Hepatocyte (in vitro differentiated cells): ENCODE data around the gene PLPP4.

Source experiments
- EZH2 ChIP-seq: fragments of 200-600 bp; sonication (generic); IDR thresholded peaks from 2 replicates; pipeline ENCODE4 v1.6.1; 2016; ENCODE audit warnings: antibody characterized with exemption, mild to moderate bottlenecking, borderline replicate concordance
- TF ChIP-seq, protein P1 (sequence below): fragments of 200-600 bp; sonication (generic); IDR thresholded peaks from 2 replicates; pipeline ENCODE4 v1.5.1; 2016; ENCODE audit warnings: antibody characterized with exemption, mild to moderate bottlenecking; ENCODE audit not compliant: poor library complexity

DNA sequence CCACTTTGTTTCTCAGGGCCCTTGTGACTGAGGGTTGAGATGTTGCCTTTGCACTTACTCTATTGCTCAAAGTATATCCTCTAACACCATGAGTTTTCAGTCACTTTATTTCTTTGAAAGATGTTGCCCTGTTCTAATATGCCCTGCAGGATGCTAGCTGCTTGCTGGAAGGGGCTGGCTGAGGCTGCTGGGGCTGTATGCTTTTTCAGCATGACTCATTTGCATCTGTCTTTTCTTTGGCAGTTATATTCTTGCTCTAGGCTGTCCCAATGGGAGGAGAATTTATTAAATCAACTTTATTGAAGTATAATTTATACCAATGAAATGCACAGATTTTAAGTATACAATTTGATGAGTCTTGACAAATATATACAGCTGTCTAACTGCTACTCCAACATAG is 157.7 kb downstream of the PLPP4 start:
- TF ChIP-seq, protein P1, sequence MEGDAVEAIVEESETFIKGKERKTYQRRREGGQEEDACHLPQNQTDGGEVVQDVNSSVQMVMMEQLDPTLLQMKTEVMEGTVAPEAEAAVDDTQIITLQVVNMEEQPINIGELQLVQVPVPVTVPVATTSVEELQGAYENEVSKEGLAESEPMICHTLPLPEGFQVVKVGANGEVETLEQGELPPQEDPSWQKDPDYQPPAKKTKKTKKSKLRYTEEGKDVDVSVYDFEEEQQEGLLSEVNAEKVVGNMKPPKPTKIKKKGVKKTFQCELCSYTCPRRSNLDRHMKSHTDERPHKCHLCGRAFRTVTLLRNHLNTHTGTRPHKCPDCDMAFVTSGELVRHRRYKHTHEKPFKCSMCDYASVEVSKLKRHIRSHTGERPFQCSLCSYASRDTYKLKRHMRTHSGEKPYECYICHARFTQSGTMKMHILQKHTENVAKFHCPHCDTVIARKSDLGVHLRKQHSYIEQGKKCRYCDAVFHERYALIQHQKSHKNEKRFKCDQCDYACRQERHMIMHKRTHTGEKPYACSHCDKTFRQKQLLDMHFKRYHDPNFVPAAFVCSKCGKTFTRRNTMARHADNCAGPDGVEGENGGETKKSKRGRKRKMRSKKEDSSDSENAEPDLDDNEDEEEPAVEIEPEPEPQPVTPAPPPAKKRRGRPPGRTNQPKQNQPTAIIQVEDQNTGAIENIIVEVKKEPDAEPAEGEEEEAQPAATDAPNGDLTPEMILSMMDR, result no peak
- TF ChIP-seq EZH2, result no peak
